Tibial artery (tissue), 4 donors: Measurements from ENCODE around the gene FBXL12.

Experiments used
- DNase-seq, 2 donors: peaks; one replicate each; pipeline ENCODE4 v3.0.0-alpha.2; 2019
- H3K27ac ChIP-seq, 2 donors: fragments of 200-600 bp; sonication (generic) in 1 of 2; 1 replicate in 1 of 2; 2 replicates in 1 of 2; pipeline ENCODE4 v1.5.1; 2018 to 2019; ENCODE audit warnings: mild to moderate bottlenecking in 1 of 2
- H3K27me3 ChIP-seq, 2 donors: fragments of 200-600 bp; sonication (generic) in 1 of 2; one replicate each; pipeline versions ENCODE4 v1.5.1 to v1.6.0; 2016 to 2019
- H3K36me3 ChIP-seq, 3 donors: fragments of 200-600 bp; sonication (generic) in 2 of 3; one replicate each; pipeline ENCODE4 v1.5.1; 2016 to 2019; ENCODE audit warnings: mild to moderate bottlenecking in 2 of 3
- H3K4me1 ChIP-seq, 4 donors: fragments of 200-600 bp; sonication (generic) in 2 of 4; 1 replicate in 3 of 4; 2 replicates in 1 of 4; pipeline ENCODE4 v1.5.1; 2016 to 2019
- H3K4me3 ChIP-seq, 2 donors: fragments of 200-600 bp; sonication (generic) in 1 of 2; 1 replicate in 1 of 2; 2 replicates in 1 of 2; pipeline ENCODE4 v1.5.1; 2018 to 2019; ENCODE audit warnings: mild to moderate bottlenecking in 2 of 2
- H3K9me3 ChIP-seq, 3 donors: fragments of 200-600 bp; sonication (generic) in 1 of 3; one replicate each; pipeline ENCODE4 v1.5.1; 2016 to 2019
- CTCF ChIP-seq, 2 experiments: fragments of 200-600 bp in 1 of 2; fragments of 450-650 bp in 1 of 2; IDR thresholded peaks; one replicate each; pipeline ENCODE4 v1.5.1; 2017 to 2019; ENCODE audit warnings: antibody characterized with exemption in 2 of 2, mild to moderate bottlenecking in 1 of 2, moderate library complexity in 1 of 2
- intact Hi-C: fragments of 100-400 bp; cut with DNase I; formaldehyde crosslinking; loops from one replicate; pipeline ENCODE4 v1.15.0; 2023; ENCODE audit warnings: low total_unique reads

FBXL12 gene

GRCh38 chr19:9782338-9782737, 36.5 kb downstream of the FBXL12 start:
- intact Hi-C loops: loop anchor here (10.0 kb wide), 1 partner anchor 198 kb away; the partner anchor contains the start of gene ZNF121
- no peak for TF ChIP-seq CTCF (IDR thresholded peaks at IDR 0.05)
- H3K4me1 ChIP-seq: peaks cover 0 to 18% (median 8%) of the 10 kb centered on the region in 4 donors
- no peak overlapping the region for H3K27ac ChIP-seq
- H3K36me3 ChIP-seq: peaks cover 0 to 9% (median 0%) of the 10 kb centered on the region in 3 donors
- no peaks in the 10 kb centered on the region for H3K27me3 ChIP-seq
- DNase-seq: no peak
- peaks cover 0 to 4% (median 0%) of the 10 kb centered on the region in 3 donors for H3K9me3 ChIP-seq
- no peak overlapping the region for H3K4me3 ChIP-seq

GRCh38 chr19:9768175-9769112, 50.4 kb downstream of the FBXL12 start, which contains the start of gene ZNF846:
TSS of gene ZNF846 (minus strand) at chr19:9768738. CDS start at chr19:9764950, 3,788 bp downstream.
- Histone ChIP-seq H3K36me3 (peaks cover 14 to 35% (median 25%) of the 10 kb centered on the region in 3 donors), H3K4me1 (peaks cover 0 to 18% (median 13%) of the 10 kb centered on the region in 4 donors), H3K27ac (peak within 1 kb of the TSS; percentile 93 to 95), H3K4me3 (peak within 1 kb of the TSS; percentile 69 to 70), H3K27me3 (no peaks in the 10 kb centered on the region), H3K9me3 (no peaks in the 10 kb centered on the region)
- intact Hi-C loops: loop anchor here (2.0 kb wide), 1 partner anchor 94 kb away; the partner anchor contains the start of gene ZNF562
- TF ChIP-seq CTCF (IDR thresholded peaks at IDR 0.05): no peak
- peak; percentile 91 to 95 for DNase-seq
